Embryonic facial prominence (tissue), 1 donor: ENCODE results near the gene TAF11L11.
"Not testable (repeated sequence)": the region's sequence is repeated elsewhere in the genome, so short reads cannot be mapped to it uniquely, and the experiment has no call there.

Source experiments
- DNase-seq: peaks from one replicate; pipeline ENCODE4 v3.0.0-alpha.2; 2016; ENCODE audit errors: extremely low spot score

Gene TAF11L11

DNA sequence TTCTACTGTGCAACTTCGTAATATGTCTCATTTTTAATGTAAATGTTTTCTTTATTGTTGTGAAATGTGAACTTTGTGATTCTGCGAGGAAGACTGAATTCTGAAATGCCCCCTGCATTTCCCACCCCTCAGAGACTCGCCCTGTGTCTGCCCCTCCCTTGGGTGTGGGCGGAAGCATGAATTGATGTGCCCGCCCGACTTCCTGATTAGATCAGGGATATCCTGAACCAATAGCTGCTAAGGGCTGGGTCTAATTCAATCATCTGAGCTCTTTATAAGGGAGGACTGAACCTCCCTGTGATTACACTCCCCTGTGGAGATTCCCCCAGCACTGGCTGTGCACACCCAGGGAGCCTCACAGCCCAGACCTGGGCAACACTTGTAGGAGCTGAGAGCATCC lies at the start of gene TAF11L11:
TSS of gene TAF11L11 (plus strand) at position 304 of the 400 bp plus-strand sequence.
- DNase-seq, result not testable (repeated sequence)

DNA sequence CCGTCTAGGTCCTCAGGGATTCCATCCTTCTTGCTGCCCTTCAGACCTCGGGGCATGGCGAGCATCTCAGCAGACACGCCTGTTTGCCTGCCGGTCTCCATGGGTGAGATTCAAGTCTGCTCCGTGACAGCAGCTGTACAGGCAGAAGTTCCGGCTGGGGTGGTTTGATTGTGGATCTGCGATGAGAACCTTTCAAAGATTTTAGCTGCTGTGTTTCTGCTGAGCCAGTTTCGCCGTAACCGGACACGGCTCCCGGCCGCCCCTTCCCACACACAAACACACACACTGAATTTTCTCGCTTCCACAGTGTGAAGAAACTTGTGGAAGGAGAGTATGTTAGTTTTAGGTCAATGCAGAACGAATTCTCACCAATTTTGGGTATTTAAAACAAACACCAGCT lies 18.3 kb upstream of the TAF11L11 start, which contains the start of gene TAF11L7:
TSS of gene TAF11L7 (minus strand) at position 101 of the 400 bp plus-strand sequence.
- not testable (repeated sequence) for DNase-seq

DNA sequence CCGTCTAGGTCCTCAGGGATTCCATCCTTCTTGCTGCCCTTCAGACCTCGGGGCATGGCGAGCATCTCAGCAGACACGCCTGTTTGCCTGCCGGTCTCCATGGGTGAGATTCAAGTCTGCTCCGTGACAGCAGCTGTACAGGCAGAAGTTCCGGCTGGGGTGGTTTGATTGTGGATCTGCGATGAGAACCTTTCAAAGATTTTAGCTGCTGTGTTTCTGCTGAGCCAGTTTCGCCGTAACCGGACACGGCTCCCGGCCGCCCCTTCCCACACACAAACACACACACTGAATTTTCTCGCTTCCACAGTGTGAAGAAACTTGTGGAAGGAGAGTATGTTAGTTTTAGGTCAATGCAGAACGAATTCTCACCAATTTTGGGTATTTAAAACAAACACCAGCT lies 13.1 kb upstream of the TAF11L11 start, which contains the start of gene TAF11L8:
TSS of gene TAF11L8 (minus strand) at position 101 of the 400 bp plus-strand sequence.
- not testable (repeated sequence) for DNase-seq

DNA sequence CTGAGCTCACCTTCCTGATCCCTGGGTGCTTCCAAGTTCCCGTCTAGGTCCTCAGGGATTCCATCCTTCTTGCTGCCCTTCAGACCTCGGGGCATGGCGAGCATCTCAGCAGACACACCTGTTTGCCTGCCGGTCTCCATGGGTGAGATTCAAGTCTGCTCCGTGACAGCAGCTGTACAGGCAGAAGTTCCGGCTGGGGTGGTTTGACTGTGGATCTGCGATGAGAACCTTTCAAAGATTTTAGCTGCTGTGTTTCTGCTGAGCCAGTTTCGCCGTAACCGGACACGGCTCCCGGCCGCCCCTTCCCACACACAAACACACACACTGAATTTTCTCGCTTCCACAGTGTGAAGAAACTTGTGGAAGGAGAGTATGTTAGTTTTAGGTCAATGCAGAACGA lies 9.7 kb upstream of the TAF11L11 start, which contains the start of gene TAF11L9:
TSS of gene TAF11L9 (minus strand) at position 140 of the 400 bp plus-strand sequence.
- DNase-seq, result not testable (repeated sequence)

DNA sequence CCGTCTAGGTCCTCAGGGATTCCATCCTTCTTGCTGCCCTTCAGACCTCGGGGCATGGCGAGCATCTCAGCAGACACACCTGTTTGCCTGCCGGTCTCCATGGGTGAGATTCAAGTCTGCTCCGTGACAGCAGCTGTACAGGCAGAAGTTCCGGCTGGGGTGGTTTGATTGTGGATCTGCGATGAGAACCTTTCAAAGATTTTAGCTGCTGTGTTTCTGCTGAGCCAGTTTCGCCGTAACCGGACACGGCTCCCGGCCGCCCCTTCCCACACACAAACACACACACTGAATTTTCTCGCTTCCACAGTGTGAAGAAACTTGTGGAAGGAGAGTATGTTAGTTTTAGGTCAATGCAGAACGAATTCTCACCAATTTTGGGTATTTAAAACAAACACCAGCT lies 6.3 kb upstream of the TAF11L11 start, which contains the start of gene TAF11L10:
TSS of gene TAF11L10 (minus strand) at position 101 of the 400 bp plus-strand sequence.
- DNase-seq, result not testable (repeated sequence)

DNA sequence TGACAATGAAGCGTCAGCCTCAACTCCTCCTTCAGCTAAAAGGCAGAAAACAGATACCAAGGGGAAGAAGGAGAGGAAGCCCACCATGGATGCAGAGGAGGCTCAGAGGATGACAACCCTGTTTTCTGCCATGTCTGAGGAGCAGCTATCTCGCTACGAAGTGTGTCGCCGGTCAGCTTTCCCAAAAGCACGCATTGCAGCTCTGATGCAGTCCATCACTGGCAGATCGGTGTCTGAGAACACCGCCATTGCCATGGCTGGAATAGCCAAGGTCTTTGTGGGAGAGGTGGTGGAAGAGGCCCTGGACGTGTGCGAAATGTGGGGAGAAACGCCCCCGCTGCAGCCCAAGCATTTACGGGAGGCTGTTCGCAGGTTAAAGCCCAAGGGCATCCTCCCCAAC lies 968 bp downstream of the TAF11L11 start:
- no peak for DNase-seq

DNA sequence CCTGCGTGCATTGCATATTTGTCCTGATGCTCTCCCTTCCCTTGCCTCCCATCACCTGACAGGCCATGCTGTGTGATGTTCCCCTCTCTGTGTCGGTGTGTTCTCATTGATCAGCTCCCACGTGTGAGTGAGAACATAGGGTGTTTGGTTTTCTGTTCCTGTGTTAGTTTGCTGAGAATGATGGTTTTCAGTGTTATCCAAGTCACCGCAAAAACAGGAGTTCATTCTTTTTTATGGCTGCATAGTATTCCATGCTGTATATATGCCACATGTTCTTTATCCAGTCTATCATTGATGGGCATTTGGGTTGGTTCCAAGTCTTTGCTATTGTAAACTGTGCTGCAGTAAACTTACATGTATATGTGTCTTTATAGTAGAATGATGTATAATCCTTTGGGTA lies 3.5 kb downstream of the TAF11L11 start:
- not testable (repeated sequence) for DNase-seq

DNA sequence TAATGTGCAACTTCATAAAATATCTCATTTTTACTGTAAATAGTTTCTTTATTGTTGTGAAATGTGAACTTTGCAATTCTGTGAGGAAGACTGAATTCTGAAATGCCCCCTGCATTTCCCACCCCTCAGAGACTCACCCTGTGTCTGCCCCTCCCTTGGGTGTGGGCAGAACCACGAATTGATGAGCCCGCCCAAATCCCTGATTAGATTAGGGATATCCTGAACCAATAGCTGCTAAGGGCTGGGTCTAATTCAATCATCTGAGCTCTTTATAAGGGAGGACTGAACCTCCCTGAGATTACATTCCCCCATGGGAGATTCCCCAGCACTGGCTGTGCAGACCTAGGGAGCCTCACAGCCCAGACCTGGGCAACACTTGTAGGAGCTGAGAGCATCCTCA lies 6.1 kb downstream of the TAF11L11 start, which contains the start of gene TAF11L12:
TSS of gene TAF11L12 (plus strand) at position 301 of the 400 bp plus-strand sequence.
- DNase-seq, result not testable (repeated sequence)

DNA sequence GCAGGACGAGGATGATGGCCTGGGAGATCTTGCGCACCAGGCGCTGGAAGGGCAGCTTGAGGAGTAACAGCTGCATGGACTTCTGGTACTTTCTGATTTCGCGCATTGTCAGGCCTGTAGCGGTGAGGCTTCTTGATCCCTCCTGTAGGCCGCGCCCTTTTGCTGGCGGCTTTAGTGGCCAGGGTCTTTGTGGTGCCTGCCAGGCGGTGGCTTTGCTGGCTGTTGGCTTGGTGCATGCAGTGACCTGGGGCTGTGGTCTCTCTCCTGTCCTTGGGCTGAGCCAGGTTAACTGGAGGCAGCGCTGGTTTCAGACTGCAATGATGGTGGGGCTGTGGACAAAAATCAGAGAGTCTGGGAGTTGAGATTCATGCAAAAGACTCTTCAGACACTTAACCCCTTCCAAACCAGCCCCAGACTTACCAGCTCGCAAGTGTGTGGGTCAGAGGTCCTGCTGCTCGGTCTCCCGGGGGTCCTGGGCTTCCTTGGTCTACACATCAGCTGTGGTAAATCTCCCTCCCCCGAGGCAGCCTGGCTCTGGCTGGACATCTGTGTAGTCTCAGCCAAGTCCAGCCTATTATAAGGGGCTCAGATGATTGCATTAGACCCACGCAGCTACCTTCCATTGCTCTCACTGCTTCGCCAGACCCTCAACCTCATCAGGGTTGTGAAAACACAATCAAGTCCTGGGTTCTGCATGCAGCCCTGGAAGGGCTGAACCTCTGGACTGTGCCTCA lies 11.1 kb downstream of the TAF11L11 start:
- no peak for DNase-seq

DNA sequence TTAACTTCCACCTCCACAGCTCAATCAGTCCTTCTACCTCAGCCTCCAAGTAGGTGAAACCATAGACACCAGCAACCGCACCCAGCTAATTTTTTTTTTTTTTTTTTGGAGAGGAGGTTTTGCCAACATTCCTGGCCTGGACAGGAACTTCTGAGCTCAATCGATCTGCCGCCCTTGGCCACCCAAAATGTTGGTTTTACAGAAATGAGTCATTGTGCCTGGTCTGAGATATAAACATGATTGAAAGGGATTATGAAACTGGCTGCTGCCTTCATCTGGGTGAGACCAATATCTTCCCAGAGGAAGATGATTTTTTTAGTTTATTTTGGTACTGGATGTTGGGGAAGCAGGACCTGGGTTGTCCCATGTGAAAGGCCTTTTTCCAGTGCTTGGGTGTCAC lies 15.4 kb downstream of the TAF11L11 start:
- DNase-seq, result no peak

DNA sequence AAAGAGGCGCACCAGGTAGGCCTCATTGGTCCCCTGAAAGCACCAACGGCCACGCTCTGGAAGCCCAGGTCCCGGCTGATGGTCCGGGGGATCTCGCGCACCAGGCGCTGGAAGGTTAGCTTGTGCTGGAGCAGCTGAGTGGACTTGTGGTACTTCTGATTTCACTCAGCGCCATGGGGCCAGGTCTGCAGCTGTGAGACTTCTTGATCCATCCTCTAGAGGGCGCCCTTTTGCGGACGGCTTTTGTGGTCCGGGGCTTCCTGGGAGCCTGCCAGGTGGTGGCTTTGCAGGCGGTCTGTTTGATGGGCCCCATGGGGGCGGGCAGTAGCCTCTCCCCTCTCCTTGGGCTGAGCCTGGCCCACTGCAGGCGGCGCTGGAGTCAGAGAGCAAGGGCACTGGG lies 16.6 kb downstream of the TAF11L11 start:
- DNase-seq, result no peak

DNA sequence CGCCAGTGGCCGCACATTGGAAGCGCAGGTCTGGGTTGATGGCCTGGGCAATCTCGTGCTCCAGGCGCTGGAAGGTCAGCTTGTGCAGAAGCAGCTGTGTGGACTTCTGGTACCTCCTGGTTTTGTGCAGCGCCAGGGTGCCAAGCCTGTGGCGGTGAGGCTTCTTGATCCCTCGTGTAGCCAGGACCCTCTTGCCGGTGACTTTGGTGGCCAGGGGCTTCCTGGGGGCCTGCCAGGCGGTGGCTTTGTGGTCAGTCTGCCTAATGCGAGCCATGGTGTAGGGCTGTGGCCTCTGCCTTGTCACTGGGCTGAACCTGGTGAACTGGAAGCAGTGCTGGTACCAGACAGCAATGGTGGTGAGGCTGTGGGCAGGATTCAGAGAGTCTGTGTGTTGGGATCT lies 21.7 kb downstream of the TAF11L11 start:
- no peak for DNase-seq

DNA sequence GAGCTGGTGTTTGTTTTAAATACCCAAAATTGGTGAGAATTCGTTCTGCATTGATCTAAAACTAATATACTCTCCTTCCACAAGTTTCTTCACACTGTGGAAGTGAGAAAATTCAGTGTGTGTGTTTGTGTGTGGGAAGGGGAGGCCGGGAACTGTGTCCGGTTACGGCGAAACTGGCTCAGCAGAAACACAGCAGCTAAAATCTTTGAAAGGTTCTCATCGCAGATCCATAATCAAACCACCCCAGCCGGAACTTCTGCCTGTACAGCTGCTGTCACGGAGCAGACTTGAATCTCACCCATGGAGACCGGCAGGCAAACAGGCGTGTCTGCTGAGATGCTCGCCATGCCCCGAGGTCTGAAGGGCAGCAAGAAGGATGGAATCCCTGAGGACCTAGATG lies 27.8 kb downstream of the TAF11L11 start, which contains the start of gene TAF11L13:
TSS of gene TAF11L13 (plus strand) at position 301 of the 400 bp plus-strand sequence.
- not testable (repeated sequence) for DNase-seq

DNA sequence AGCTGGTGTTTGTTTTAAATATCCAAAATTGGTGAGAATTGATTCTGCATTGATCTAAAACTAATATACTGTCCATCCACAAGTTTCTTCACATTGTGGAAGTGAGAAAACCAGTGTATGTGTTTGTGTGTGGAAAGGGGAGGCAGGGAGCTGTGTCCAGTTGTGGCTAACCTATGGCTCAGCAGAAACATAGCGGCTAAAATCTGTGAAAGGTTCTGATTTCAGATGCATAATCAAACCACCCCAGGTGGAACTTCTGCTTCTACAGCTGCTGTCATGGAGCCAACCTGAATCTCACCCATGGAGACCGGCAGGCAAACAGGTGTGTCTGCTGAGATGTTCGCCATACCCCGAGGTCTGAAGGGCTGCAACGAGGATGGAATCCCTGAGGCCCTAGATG lies 30.2 kb downstream of the TAF11L11 start, which contains the start of gene TAF11L14:
TSS of gene TAF11L14 (plus strand) at position 301 of the 400 bp plus-strand sequence.
- DNase-seq, result no peak

DNA sequence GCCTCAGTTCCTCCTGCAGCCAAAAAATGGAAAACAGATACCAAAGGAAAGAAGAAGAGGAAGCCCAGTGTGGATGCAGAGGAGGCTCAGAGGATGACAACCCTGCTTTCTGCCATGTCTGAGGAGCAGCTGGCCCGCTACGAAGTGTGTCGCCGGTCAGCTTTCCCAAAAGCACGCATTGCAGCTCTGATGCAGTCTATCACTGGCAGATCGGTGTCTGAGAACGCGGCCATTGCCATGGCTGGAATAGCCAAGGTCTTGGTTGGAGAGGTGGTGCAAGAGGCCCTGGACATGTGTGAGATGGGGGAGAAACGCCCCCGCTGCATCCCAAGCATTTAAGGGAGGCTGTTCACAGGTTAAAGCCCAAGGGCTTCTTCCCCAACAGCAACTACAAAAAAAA lies 45.2 kb downstream of the TAF11L11 start:
- DNase-seq, result not testable (repeated sequence)

DNA sequence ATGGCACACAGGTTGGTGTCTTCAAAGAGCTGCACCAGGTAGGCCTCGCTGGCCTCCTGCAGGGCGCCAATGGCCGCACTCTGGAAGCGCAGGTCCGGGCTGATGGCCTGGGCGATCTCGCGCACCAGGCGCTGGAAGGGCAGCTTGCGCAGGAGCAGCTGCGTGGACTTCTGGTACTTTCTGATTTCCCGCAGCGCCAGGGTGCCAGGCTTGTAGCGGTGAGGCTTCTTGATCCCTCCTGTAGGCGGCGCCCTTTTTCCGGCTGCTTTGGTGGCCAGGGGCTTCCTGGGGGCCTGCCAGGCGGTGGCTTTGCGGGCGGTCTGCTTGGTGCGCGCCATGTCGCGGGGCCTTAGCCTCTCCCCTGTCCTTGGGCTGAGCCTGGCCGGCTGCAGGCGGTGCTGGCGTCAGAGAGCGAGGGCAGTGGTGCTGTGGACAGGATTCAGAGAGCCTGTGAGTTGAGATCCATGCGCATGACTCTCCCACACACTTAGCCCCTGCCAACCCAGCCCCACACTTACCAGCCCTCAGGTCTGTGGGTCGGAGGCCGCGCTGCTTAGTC lies 51.3 kb downstream of the TAF11L11 start:
- DNase-seq, result not testable (repeated sequence)
